Spleen (tissue), 7 donors: ENCODE results near the gene DNAJC10.
"Not testable (repeated sequence)": the region's sequence is repeated elsewhere in the genome, so short reads cannot be mapped to it uniquely, and the experiment has no call there.

Experiments used
- CTCF ChIP-seq, 11 experiments: fragments of 200-600 bp in 7 of 11; fragments of 450-650 bp in 4 of 11; sonication (generic) in 4 of 11; IDR thresholded peaks in 8 of 11; conservative IDR thresholded peaks in 3 of 11; 1 replicate in 7 of 11; 2 replicates in 4 of 11; pipeline versions ENCODE4 v1.4.0 to v1.8.0; 2016 to 2021; ENCODE audit warnings: antibody characterized with exemption in 11 of 11, inconsistent platforms in 4 of 11, mild to moderate bottlenecking in 1 of 11
- POLR2A ChIP-seq, 3 donors: fragments of 450-650 bp; IDR thresholded peaks; one replicate each; pipeline ENCODE4 v1.5.1; 2017; ENCODE audit warnings: antibody characterized with exemption in 3 of 3, mild to moderate bottlenecking in 1 of 3
- donor health status: DM: no; HTN: no; CAD: no; lungs with moderate emphysema.
- donor health status: DM: no; HTN: no; CAD: no.
- donor health status: DM: no; HTN: no; CAD: no.

DNA sequence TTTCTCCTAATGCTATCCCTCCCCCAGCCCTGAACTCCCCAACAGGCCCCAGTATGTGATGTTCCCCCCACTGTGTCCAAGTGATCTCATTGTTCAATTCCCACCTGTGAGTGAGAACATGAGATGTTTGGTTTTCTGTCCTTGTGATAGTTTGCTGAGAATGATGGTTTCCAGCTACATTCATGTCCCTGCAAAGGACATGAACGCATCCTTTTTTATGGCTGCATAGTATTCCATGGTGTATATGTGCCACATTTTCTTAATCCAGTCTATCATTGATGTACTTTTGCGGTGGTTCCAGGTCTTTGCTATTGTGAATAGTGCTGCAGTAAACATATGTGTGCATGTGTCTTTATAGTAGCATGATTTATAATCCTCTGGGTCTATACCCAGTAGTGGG, 52.9 kb downstream of the DNAJC10 start:
- not testable (repeated sequence) for TF ChIP-seq POLR2A (IDR thresholded peaks at IDR 0.05); CTCF (IDR thresholded peaks at IDR 0.05 in 8 of 11, conservative IDR thresholded peaks at IDR 0.05 in 3 of 11)
